Effector memory CD8-positive, alpha-beta T cell (primary cell): Measurements from ENCODE around the gene DENND1A.

Source experiments
- ATAC-seq: fragments of 150-1000 bp; cut with Tn5 transposase; replicated peaks from 2 replicates; pipeline ENCODE4 v1.10.0; 2021; ENCODE audit warnings: mild to moderate bottlenecking, moderate library complexity
- DNase-seq, 3 experiments: peaks; one replicate each; pipeline ENCODE4 v3.0.0; 2021
- H3K27ac Mint-ChIP-seq, 2 donors: one replicate each; pipeline ENCODE4 v1.8.0; 2022; ENCODE audit warnings: mild to moderate bottlenecking in 2 of 2, mixed read lengths in 2 of 2, moderate library complexity in 2 of 2
- H3K27me3 Mint-ChIP-seq, 2 donors: one replicate each; pipeline ENCODE4 v1.8.0; 2022; ENCODE audit warnings: mixed read lengths in 2 of 2
- H3K36me3 Mint-ChIP-seq: one replicate; pipeline ENCODE4 v1.8.0; 2022; ENCODE audit warnings: mild to moderate bottlenecking, moderate library complexity, mixed read lengths; ENCODE audit not compliant: insufficient read depth
- H3K4me1 Mint-ChIP-seq, 2 donors: one replicate each; pipeline ENCODE4 v1.8.0; 2022; ENCODE audit warnings: low read depth in 2 of 2, mixed read lengths in 2 of 2
- H3K4me3 Mint-ChIP-seq, 2 donors: one replicate each; pipeline ENCODE4 v1.8.0; 2022; ENCODE audit warnings: mild to moderate bottlenecking in 2 of 2, mixed read lengths in 2 of 2, moderate library complexity in 2 of 2
- H3K9me3 Mint-ChIP-seq, 2 donors: one replicate each; pipeline ENCODE4 v1.8.0; 2022; ENCODE audit warnings: mixed read lengths in 2 of 2

The DENND1A gene

GRCh38 chr9:123370108-123370507, 559.8 kb downstream of the DENND1A start:
- ATAC-seq (no peak), DNase-seq (no peak)
- Mint-ChIP-seq H3K4me1 (peaks cover 0 to 6% of the 10 kb centered on the region in 2 donors), H3K27ac (no peak overlapping the region), H3K36me3 (peaks cover 4% of the 10 kb centered on the region), H3K9me3 (no peaks in the 10 kb centered on the region), H3K27me3 (peaks cover 61 to 80% of the 10 kb centered on the region in 2 donors), H3K4me3 (no peak overlapping the region)

- ATAC-seq (no peak), DNase-seq (no peak)
- peaks cover 53 to 73% of the 10 kb centered on the region in 2 donors for H3K27me3 Mint-ChIP-seq
- H3K4me3 Mint-ChIP-seq = no peak overlapping the region
- H3K36me3 Mint-ChIP-seq = peaks cover 4% of the 10 kb centered on the region
- H3K4me1 Mint-ChIP-seq = peaks cover 0 to 6% of the 10 kb centered on the region in 2 donors
- H3K27ac Mint-ChIP-seq = no peak overlapping the region
- no peaks in the 10 kb centered on the region for H3K9me3 Mint-ChIP-seq
Observed at GRCh38 chr9:123369296-123369695, 560.6 kb downstream of the DENND1A start.

- Mint-ChIP-seq H3K27me3 (peaks cover 49 to 74% of the 10 kb centered on the region in 2 donors), H3K27ac (no peak overlapping the region), H3K9me3 (no peaks in the 10 kb centered on the region), H3K4me3 (no peak overlapping the region), H3K4me1 (peaks cover 0 to 4% of the 10 kb centered on the region in 2 donors), H3K36me3 (peaks cover 4% of the 10 kb centered on the region)
- ATAC-seq = no peak
- no peak for DNase-seq
Observed at GRCh38 chr9:123368536-123369153, 561.3 kb downstream of the DENND1A start.

GRCh38 chr9:123368023-123368422, 561.9 kb downstream of the DENND1A start:
- ATAC-seq = no peak
- Mint-ChIP-seq H3K9me3 (no peaks in the 10 kb centered on the region), H3K27me3 (peaks cover 49 to 76% of the 10 kb centered on the region in 2 donors), H3K27ac (peak overlapping the region in 1 of 2 donors; percentile 19), H3K4me1 (peaks cover 0 to 4% of the 10 kb centered on the region in 2 donors), H3K4me3 (no peak overlapping the region), H3K36me3 (peaks cover 4% of the 10 kb centered on the region)
- DNase-seq = no peak

GRCh38 chr9:123365881-123366528, 563.9 kb downstream of the DENND1A start:
- Mint-ChIP-seq H3K27me3 (peaks cover 29 to 74% of the 10 kb centered on the region in 2 donors), H3K4me1 (no peaks in the 10 kb centered on the region), H3K9me3 (no peaks in the 10 kb centered on the region), H3K4me3 (no peak overlapping the region), H3K36me3 (peaks cover 4% of the 10 kb centered on the region), H3K27ac (no peak overlapping the region)
- ATAC-seq = no peak
- no peak for DNase-seq

- H3K9me3 Mint-ChIP-seq = no peaks in the 10 kb centered on the region
- DNase-seq (no peak), ATAC-seq (no peak)
- peaks cover 28 to 70% of the 10 kb centered on the region in 2 donors for H3K27me3 Mint-ChIP-seq
- H3K27ac Mint-ChIP-seq = no peak overlapping the region
- H3K4me3 Mint-ChIP-seq = no peak overlapping the region
- no peaks in the 10 kb centered on the region for H3K4me1 Mint-ChIP-seq
- peaks cover 4% of the 10 kb centered on the region for H3K36me3 Mint-ChIP-seq
Observed at GRCh38 chr9:123365287-123365880, 564.5 kb downstream of the DENND1A start.

- peaks cover 4% of the 10 kb centered on the region for H3K36me3 Mint-ChIP-seq
- no peaks in the 10 kb centered on the region for H3K9me3 Mint-ChIP-seq
- DNase-seq (no peak), ATAC-seq (no peak)
- H3K4me3 Mint-ChIP-seq = no peak overlapping the region
- H3K4me1 Mint-ChIP-seq = no peaks in the 10 kb centered on the region
- no peak overlapping the region for H3K27ac Mint-ChIP-seq
- H3K27me3 Mint-ChIP-seq = peaks cover 22 to 59% of the 10 kb centered on the region in 2 donors
Observed at GRCh38 chr9:123364241-123364824, 565.6 kb downstream of the DENND1A start.

- ATAC-seq = no peak
- Mint-ChIP-seq H3K27ac (no peak overlapping the region), H3K4me1 (no peaks in the 10 kb centered on the region), H3K27me3 (peaks cover 11 to 44% of the 10 kb centered on the region in 2 donors), H3K9me3 (no peaks in the 10 kb centered on the region), H3K36me3 (no peaks in the 10 kb centered on the region), H3K4me3 (no peak overlapping the region)
- DNase-seq = no peak
Observed at GRCh38 chr9:123362856-123363255, 567.1 kb downstream of the DENND1A start.

- H3K27me3 Mint-ChIP-seq = peaks cover 5 to 36% of the 10 kb centered on the region in 2 donors
- ATAC-seq (no peak), DNase-seq (no peak)
- H3K4me3 Mint-ChIP-seq = no peak overlapping the region
- no peak overlapping the region for H3K27ac Mint-ChIP-seq
- H3K9me3 Mint-ChIP-seq = no peaks in the 10 kb centered on the region
- no peaks in the 10 kb centered on the region for H3K4me1 Mint-ChIP-seq
- no peaks in the 10 kb centered on the region for H3K36me3 Mint-ChIP-seq
Observed at GRCh38 chr9:123361731-123362510, 568.0 kb downstream of the DENND1A start.

- Mint-ChIP-seq H3K27me3 (peaks cover 5 to 36% of the 10 kb centered on the region in 2 donors), H3K4me1 (no peaks in the 10 kb centered on the region), H3K36me3 (no peaks in the 10 kb centered on the region), H3K27ac (no peak overlapping the region), H3K4me3 (no peak overlapping the region), H3K9me3 (no peaks in the 10 kb centered on the region)
- ATAC-seq = no peak
- DNase-seq = no peak
Observed at GRCh38 chr9:123361086-123361730, 568.7 kb downstream of the DENND1A start.

GRCh38 chr9:123360161-123361085, 569.5 kb downstream of the DENND1A start:
- DNase-seq (peak in 1 of 3 experiments; percentile 9), ATAC-seq (no peak)
- Mint-ChIP-seq H3K27me3 (peaks cover 4 to 36% of the 10 kb centered on the region in 2 donors), H3K4me3 (no peak overlapping the region), H3K9me3 (no peaks in the 10 kb centered on the region), H3K4me1 (no peaks in the 10 kb centered on the region), H3K36me3 (no peaks in the 10 kb centered on the region), H3K27ac (no peak overlapping the region)

GRCh38 chr9:123359546-123359945, 570.4 kb downstream of the DENND1A start:
- H3K36me3 Mint-ChIP-seq = no peaks in the 10 kb centered on the region
- no peak for DNase-seq
- no peak for ATAC-seq
- H3K9me3 Mint-ChIP-seq = no peaks in the 10 kb centered on the region
- no peaks in the 10 kb centered on the region for H3K4me1 Mint-ChIP-seq
- no peak overlapping the region for H3K27ac Mint-ChIP-seq
- peaks cover 6 to 40% of the 10 kb centered on the region in 2 donors for H3K27me3 Mint-ChIP-seq
- no peak overlapping the region for H3K4me3 Mint-ChIP-seq
